Fibroblast of skin of back (primary cell): ENCODE data around the gene FAR2.
"Not testable (repeated sequence)": the region's sequence is repeated elsewhere in the genome, so short reads cannot be mapped to it uniquely, and the experiment has no call there.

ENCODE experiments used
- DNase-seq: peaks from one replicate; pipeline ENCODE4 v3.0.0-alpha.2; 2013

Gene FAR2

DNA sequence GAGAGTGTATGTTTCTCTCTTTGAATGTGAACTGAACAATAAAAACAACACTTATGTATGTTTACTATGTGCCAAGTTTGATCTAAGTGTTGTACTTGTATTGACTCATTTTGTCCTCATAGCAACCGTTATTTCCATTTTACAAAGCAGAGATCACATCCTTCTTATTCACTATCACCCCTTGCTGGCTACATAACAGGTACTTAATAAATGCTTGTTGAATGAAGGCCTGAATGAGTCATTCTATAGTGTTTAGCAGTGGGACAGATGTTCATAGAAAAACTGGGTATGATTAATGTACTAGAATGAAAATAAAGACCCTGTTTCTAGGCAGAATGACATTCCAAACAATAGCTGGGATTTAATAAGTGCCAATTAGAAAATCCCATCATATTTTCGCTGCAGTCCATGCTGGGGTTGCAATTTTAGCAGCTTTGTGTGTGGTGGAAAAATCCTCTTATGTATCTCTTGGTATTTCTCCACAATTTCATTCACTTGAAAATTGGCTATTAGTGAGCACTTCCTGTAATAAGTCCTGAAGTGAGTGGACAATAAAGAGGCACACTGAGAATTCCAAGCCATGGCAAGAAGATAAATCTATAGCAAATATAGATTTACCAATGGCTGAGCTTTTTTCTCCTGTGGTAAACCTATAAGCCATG, 86.0 kb downstream of the FAR2 start:
- no peak for DNase-seq

DNA sequence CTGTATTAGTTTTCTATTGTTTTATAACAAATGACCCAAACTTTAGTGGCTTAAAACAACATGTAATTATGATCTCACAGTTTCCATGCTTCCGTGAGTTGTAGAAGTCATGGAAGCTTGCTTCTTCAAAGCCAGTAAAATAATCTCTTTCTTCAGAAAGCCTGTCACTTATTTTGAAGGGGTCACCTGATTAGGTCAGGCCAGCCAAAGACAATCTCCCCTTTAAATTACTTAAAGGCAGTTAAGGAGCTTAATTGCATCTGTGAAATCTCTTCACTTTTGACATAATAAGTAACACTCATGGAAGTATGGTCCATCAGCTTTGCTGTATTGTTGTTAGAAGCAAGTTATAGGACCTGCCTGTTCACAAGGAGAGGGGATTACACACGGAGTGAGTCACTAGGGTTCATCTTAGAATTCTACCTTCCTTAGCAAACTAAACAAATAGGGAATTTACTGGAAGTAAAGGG, 89.8 kb downstream of the FAR2 start:
- peak; percentile 36 for DNase-seq

DNA sequence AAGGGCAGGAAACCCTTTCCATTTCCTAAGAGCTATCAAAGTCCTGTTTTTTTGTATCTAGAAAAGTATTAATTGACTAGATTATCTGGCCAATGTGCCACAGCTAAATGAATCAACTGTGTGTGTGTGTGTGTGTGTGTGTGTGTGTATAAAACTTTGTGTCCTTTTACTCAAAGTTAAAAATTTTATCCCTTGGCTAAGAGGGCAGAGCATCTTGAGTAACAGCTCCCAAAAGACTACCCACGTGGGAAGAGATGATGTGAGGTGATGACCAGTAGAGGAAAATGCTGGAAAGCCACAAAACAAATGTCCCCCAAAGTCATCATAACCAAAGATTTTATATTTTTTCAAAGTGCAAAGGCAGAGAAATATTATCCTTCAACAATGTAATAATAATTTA, 90.3 kb downstream of the FAR2 start:
- no peak for DNase-seq

DNA sequence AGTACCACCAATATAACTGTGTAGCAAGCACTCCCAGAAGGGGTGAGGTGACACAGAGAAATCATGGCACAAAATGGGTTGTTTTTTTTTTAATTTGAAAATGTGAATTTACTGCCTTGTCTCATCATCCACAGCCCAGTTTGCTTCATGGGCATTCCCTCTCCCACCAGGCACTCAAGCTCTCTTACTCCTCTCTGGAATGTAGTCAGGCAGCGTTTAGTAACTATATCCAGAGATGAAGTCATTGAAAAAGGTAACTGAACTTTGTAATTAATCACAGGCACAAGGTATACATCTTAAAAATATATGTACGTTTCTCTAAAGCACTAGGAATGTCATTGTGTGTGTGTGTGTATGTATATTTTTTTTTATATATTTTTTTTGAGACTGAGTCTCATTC, 91.4 kb downstream of the FAR2 start:
- no peak for DNase-seq

DNA sequence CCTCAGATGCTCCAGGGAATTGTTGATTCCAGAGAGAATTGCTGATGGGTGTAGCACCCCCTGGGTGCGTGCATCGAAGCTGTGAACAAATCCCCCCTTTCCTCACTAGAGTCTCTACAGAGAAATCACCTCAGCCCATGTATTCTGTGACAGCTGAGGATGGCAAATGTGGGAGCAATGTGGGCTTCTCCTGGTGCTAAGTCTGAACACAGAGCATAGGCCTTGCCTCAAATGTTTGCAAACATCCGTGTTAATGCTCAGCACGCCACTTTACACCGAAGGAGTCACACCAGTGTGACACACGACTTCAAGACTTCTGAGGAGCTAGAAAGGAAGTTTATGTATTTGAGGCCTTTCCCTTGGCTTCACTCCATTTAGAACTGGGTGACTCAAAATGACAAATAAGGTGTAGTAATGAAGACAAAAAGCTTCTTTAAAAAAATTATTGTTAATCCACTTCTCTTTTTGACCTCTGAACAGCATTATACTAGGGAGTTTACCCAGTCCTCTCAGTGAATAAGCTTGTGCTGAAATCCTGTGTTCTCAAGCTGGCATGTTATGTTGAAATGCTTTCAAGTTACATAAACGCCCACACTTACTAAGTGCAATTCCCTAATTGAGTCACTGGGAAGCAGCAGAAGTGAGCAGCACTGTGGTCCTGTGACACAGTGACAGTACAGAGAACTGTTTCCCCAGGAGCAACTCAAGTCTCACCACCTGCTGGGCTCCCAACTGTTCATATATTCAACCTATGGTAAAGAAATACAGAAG, 92.9 kb downstream of the FAR2 start:
- peak; percentile 84 for DNase-seq

DNA sequence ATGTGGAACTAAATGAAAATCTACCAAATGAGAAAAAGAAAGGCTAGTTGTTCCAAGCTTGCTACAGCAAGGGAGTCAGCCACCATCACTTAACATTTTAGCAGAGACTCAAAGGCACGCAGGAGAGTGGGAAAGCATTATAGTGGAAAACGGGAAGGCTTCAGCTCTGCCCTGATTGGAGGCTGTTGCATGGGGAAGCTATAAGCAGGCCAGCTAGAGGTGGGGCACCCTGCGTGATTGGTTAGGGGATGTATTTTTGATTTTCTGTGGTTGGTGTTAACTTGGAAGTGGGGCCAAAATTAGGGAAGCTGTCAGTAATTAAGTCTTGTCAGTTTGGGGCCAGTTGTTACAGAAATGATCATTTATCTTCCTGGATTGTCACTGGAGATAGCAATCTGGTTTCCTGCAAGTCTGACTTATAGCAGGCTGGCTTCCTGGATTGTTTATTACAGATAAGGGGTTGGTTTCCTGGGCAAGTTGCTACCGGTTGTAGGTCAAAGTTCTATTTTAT, 93.9 kb downstream of the FAR2 start:
- DNase-seq, result no peak

DNA sequence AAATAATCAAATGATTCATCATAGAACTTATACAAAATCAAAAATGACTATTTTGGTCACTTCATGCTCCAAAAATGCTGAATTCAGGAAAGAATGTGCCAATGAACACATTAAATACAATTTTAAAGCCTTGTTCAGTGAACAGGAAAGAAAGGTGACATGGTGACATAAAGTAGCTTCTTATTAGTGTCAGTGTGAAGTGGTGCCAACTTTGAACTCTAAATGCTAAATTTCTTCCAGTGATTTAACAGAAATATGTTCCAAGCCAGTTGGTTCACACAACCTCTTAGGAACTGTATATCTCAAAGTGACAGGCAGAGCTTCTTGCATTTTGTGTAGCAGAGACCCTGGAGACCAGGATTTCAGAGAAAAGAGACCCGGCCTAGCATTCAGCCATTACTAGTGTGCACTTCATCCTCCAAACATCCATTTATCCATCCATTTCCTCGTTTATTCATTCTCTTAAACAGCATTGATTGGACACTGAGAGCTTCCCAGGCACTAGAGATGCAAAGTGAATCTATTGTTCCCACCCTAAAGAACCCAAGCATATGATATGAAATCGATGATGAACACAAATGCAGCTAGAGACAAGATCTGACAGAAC, 95.2 kb downstream of the FAR2 start:
- DNase-seq, result no peak

DNA sequence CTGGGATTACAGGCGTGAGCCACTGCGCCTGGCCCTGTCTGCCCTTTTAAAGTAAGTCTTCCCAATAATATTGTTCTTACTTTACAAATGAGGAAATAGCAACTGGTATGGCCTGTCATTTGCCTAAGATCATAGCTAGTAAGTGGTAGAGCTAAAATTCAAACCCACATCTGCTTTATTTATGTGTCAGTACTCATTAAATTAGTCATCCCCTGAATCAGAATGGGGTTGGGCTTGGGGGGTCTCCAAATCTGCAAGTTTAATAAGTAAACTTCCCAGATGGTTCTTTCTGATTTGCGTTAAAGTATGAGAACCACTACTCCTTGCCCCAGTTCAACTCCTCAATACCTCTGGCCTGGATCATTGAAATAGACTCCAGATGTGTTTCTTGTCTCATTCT, 96.2 kb downstream of the FAR2 start:
- DNase-seq, result no peak

DNA sequence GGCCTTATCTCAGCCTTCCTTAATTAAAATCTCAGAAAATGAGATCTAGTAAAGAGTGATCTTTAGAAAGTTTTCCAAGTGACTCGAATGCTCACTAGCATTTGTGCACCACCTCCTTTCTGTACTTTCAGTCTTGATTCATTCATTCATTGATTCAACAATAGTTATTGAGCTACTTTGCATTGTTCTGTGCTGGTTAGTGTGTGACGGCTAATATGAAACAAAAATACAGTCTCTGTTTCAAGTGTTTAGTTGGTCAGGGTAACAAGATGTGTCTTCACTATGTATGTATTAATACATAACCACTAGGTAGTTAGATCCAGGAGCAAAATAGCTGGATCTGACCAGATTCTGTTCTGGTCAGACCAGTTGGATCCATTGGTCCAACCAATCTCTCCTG, 100.9 kb downstream of the FAR2 start:
- DNase-seq, result no peak

DNA sequence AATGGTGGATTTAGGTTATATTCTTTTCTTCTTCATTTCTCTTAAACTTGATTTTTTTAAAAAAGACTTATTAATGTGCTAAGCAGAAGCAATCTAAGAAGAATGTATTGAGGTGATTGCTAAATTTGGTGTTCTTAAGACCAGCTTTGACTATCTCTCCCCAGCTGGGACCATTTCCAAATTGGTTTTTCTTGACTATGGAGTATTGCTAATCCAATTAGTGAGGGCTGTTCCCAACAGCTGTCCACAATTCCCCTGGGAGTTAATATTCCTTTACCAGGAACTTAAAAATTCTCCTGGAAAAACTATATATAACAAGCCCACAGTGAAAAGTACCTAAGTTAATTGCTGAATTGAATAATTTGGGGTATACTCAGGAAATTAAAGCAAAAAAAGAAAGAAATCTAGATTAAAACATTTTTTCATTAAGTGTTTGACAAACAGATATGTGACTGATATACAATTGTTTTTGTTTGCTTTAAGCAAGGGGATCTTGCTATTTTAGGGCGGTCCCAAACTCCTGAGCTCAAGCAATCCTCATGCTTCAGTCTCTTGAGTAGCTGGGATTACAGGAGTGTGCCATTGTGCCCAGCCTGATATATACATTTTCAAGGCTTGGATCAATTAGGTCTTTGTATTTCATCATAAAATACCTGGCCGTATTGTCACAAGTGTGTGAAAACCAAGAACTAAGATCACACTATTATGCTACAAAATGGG, 105.0 kb downstream of the FAR2 start:
- DNase-seq, result no peak

DNA sequence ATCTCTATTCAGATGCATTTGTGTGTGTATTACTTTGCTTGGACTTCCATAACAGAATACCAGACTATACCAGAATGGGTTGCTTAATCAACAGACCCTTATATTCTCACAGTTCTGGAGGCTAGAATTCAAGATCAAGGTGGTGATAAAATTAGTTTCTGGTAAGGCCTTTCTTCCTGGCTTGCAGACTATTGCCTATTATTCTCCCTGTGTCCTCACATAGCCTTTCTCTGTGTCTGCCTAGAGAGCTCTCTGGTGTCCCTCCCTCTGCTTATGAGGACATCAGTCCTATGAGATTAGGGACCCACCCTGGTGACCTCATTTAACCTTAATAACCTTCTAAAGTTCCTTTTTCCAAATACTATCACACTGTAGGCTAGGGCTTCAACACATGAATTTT, 106.0 kb downstream of the FAR2 start:
- DNase-seq, result no peak

DNA sequence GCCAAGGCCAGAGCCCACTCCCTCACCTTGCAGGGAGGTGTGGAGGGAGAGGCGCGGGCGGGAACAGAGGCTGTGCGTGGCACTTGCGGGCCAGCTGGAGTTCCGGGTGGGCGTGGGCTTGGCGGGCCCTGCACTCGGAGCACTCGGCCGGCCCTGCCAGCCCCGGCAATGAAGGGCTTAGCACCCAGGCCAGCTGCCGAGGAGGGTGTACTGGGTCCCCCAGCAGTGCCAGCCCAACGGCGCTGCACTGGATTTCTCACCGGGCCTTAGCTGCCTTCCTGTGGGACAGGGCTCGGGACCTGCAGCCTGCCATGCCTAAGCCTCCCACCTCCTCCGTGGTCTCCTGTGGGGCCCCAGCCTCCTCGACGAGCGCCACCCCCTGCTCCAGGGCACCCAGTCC, 107.5 kb downstream of the FAR2 start:
- no peak for DNase-seq

DNA sequence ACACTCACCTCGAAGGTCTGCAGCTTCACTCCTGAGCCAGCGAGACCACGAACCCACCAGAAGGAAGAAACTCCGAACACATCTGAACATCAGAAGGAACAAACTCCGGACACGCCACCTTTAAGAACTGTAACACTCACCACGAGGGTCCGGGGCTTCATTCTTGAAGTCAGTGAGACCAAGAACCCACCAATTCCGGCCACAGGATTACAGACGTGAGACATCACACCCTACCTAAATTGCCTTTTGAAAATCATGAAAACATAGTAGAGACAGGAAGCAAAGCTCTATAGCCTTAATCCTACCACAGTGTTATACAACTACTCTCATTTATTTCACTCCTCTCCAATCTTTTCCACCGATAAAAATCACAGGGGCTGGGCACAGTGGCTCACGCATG, 108.6 kb downstream of the FAR2 start:
- not testable (repeated sequence) for DNase-seq

DNA sequence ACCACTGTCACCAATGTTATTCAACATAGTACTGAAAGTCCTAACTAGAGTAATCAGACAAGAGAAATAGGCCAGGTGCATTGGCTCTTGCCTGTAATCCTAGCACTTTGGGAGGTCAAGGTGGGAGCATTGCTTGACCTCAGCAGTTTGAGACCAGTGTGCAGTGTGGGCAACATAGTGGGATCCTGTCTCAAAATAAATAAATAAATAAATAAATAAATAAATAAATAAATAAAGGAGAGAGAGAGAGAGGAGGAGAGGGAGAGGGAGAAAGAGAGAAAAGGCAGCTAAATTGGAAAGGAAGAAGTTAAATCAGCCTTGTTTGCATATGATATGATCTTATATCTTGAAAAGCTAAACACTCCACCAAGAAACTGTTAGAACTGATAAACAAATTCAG, 115.3 kb downstream of the FAR2 start:
- DNase-seq, result no peak

DNA sequence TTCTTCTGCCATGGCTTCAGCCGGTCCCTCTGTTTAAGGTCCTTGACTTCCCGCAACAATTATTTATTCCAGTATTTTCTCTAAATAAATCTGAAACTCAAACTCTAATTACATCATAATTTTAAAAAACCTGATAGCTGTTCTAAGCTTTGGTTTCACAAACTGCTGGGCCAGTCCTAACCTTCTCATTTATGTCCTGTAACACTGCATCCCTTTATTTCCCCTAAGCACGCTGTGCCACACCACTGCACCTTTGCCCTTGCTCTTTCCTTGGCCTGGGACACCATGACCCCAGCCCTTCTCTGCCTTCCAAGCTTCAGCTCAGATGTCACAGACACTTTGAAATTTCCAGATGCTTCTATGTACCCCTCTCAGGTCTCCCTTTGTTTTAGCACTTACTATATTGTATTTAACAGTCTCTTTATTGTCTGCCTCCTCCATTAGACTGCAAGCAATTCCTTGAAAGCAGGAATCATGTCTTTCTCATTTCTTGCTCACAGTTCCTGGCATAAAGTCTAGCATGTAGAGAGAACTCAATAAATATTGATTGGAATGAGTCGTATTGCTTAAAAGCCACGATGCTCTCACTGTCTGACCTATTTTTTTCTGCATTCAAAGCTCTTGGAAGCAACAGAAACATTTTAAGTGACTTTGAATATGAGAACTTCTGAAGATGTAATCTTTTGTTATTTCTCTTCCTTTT, 120.8 kb downstream of the FAR2 start:
- no peak for DNase-seq

DNA sequence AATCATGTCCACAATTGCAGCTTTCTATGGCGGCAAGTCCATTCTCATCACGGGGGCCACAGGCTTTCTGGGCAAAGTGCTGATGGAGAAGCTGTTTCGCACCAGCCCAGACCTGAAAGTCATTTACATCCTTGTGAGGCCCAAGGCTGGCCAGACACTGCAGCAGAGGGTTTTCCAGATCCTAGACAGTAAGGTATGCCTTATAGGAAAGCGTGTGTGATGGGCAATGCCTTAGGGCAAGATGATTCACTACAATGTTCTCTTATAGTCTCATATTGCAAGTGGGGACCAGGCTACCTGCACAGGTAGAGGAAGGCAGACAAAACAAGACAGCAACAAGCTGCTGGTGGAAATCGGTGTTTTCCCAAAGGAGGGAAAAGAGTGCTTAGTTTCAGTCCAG, 121.4 kb downstream of the FAR2 start:
- no peak for DNase-seq

DNA sequence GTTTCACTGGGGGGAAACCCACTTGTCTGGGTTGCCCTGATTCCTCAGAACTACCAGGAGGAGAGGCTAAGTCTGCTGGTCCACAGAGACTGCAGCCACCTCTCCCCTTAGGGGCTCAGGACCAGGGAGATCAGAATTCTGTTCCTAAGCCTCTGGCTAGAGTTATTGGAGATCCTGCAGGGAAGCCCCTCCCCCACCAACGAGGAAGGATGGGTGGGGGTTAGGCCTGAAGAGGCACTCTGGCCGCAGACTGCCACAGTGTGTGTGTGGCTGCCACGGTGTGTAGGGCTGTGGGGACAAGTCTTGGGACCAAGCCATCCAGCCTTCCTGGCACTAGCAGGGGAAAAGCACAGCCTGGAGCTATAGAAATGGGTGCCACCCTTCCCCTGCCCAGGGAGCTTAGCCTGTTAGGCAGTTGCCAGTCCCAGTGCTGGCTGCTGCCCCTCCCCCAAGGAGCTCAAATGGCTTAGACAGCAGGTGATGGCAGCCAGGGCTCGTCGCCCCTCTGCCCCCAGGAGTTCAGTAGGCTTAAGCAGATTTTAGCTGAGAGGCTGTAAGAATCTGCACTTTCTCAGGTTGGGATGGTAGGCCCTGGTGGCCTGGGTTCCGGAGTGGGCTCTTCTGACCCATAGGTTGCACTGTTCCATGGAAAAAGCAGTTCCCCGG, 124.2 kb downstream of the FAR2 start:
- DNase-seq, result no peak

DNA sequence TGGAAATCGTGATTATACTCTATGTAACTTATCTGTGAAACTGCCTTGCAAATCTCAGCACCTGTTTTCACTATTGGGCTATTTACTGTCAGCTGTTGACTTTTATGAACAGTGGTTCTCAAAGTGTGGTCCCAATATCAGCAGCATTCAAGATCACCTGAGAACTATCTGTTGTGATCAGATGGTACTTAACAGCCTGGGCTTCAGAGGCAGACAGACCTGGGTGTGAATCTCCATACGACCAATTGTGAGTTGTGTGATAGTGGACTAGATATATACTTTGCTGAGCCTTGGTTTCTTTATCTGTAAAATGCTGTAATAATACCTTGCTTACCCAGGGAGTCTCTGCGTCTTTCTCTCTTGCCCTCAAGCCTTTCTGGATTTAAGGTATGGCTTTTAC, 126.8 kb downstream of the FAR2 start:
- DNase-seq, result no peak

DNA sequence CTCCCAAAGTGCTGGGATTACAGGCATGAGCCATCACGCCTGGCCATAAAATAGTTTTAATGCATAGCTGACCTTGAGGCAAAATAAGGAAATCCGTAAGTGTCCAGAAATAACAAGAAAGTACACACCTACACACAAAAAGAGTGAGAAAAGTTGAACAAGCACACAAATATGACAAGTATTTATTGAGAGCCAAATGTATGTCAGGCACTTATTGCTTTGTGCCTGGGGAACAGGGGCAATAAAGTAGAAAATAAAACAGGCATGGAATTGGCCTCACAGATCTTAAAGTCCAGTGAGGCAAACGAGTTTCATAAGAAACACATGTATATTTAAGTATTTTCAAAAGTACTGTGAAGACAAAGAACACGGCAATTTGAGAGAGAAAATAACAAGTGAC, 128.2 kb downstream of the FAR2 start:
- peak; percentile 35 for DNase-seq

DNA sequence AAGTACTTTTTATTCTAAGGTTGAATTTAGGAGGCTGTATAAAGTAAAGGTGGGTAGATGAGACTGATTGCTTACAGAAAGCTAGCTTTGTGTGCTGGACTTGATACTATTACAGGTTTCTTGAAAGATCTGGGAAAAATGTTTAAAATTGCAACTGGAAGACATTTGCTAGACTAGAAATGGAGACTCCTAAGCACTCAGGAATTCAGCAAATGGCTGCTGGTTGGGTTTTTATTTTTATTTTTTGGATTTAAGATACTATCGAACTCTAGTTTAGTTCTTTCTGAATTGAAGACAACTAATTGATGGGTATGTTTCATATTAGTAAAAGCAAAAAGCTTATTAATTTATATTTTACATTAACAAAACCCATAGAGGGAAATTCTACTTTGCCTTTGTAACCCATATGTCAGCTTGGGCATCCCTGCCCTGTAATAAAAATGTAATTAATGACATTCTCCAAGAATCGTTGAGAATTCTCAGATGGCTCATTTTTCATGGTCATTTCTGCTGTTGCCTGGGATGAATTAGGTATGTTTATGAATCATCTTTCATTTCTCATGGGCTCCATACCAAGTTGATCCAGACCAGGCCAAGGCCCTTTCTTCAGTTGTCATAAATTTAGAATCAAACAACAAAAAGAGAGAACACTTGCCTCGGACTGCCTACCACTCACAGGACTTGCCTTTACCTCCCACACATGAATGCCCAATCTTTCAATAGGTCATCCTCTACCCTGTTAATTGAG, 129.8 kb downstream of the FAR2 start:
- peak; percentile 77 for DNase-seq

DNA sequence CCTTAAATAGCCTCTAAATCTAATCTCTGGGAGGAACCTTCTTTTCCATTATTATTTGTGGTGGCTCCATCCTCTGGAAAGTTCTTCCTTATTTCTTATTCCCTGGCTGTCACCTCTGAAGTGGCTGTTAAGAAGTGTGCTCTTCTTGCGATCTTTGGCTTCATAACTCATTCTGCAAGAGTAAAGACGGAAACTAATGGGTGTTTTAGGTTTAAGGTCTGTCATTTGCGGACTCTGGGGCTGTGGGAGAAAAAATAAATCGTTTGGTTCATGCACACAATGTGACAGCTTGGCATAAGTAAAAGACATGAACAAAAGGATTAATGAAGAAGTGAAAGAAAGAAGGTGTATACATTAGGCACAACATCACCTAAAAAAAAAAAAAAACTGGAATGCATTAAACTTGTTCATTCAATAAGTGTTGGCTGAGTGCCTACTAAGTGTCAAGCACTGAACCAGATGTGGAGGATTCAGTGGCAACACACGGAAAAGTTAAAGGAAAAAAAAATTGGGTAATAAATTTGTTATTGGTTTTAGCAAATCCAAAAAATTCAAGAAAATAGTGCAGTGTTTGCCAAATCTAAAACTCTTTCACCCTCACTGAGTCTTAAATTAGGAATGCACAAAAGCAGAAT, 132.4 kb downstream of the FAR2 start:
- no peak for DNase-seq
